DND-41 (cell line): ENCODE data around the gene THRB.

Experiments used
- ATAC-seq: fragments of 200-7000 bp; cut with Tn5 transposase; 3 replicates; pipeline ENCODE4 v1.9.1; 2021; ENCODE audit warnings: low read depth; ENCODE audit not compliant: insufficient read depth
- DNase-seq: peaks from one replicate; pipeline ENCODE4 v3.0.0-alpha.2; 2020
- H2AFZ ChIP-seq: 2 replicates; pipeline ENCODE4 v1.6.0; 2012; ENCODE audit warnings: low read depth, low read length
- H3K27ac ChIP-seq: 2 replicates; pipeline ENCODE4 v1.5.1; 2012; ENCODE audit warnings: low read length, inconsistent platforms
- H3K27me3 ChIP-seq: fragments of 200-600 bp; sonication (generic); 2 replicates; pipeline ENCODE4 v1.6.0; 2012; ENCODE audit warnings: low read length, mild to moderate bottlenecking, inconsistent platforms; ENCODE audit not compliant: insufficient read depth, poor library complexity
- H3K36me3 ChIP-seq: 2 replicates; pipeline ENCODE4 v1.5.1; 2012; ENCODE audit warnings: low read length, inconsistent platforms; ENCODE audit not compliant: insufficient read depth
- H3K4me1 ChIP-seq: 2 replicates; pipeline ENCODE4 v1.5.1; 2012; ENCODE audit warnings: mild to moderate bottlenecking, low read length; ENCODE audit not compliant: insufficient read depth
- H3K4me2 ChIP-seq: 2 replicates; pipeline ENCODE4 v1.6.0; 2012; ENCODE audit warnings: mild to moderate bottlenecking, moderate library complexity, low read length, inconsistent platforms; ENCODE audit not compliant: insufficient read depth
- H3K4me3 ChIP-seq, 2 experiments: fragments of 200-600 bp in 1 of 2; shearing (Covaris generic) in 1 of 2; 2 replicates each; pipeline ENCODE4 v1.5.1; 2012 to 2016; ENCODE audit warnings: inconsistent platforms in 2 of 2, low read length in 2 of 2, mild to moderate bottlenecking in 2 of 2, low read depth in 1 of 2, moderate library complexity in 1 of 2
- H3K79me2 ChIP-seq: 2 replicates; pipeline ENCODE4 v1.6.0; 2012; ENCODE audit warnings: low read length, inconsistent platforms; ENCODE audit not compliant: insufficient read depth
- H3K9ac ChIP-seq: 2 replicates; pipeline ENCODE4 v1.6.0; 2012; ENCODE audit warnings: low read depth, mild to moderate bottlenecking, inconsistent platforms, low read length, moderate library complexity
- H3K9me3 ChIP-seq: 2 replicates; pipeline ENCODE4 v1.5.1; 2012; ENCODE audit warnings: low read length, moderate library complexity, mild to moderate bottlenecking, inconsistent platforms; ENCODE audit not compliant: insufficient read depth, severe bottlenecking
- H4K20me1 ChIP-seq: 2 replicates; pipeline ENCODE4 v1.6.0; 2012; ENCODE audit warnings: low read length; ENCODE audit not compliant: insufficient read depth
- CTCF ChIP-seq: IDR thresholded peaks from 2 replicates; pipeline ENCODE4 v1.5.1; 2012; ENCODE audit warnings: borderline replicate concordance, low read length, moderate library complexity, mild to moderate bottlenecking; ENCODE audit not compliant: poor library complexity, severe bottlenecking; ENCODE audit errors: extremely low read depth
- EZH2 ChIP-seq: IDR thresholded peaks from 3 replicates; pipeline ENCODE4 v1.6.1; 2012; ENCODE audit warnings: borderline replicate concordance, low read depth, mild to moderate bottlenecking, moderate library complexity, low read length, inconsistent platforms; ENCODE audit not compliant: severe bottlenecking

The THRB gene

GRCh38 chr3:24316887-24317383, 177.7 kb downstream of the THRB start:
- H3K79me2 ChIP-seq: no peaks in the 10 kb centered on the region
- DNase-seq (no peak), ATAC-seq (no peak)
- H3K4me2 ChIP-seq: no peak overlapping the region
- H3K9ac ChIP-seq: no peak overlapping the region
- no peaks in the 10 kb centered on the region for H3K9me3 ChIP-seq
- no peaks in the 10 kb centered on the region for H3K36me3 ChIP-seq
- H4K20me1 ChIP-seq: no peaks in the 10 kb centered on the region
- no peak overlapping the region for H2AFZ ChIP-seq
- TF ChIP-seq EZH2: no peak
- TF ChIP-seq CTCF: no peak
- no peaks in the 10 kb centered on the region for H3K27me3 ChIP-seq
- no peaks in the 10 kb centered on the region for H3K4me1 ChIP-seq
- H3K4me3 ChIP-seq: no peak overlapping the region
- H3K27ac ChIP-seq: no peak overlapping the region

GRCh38 chr3:24315971-24316370, 178.7 kb downstream of the THRB start:
- Histone ChIP-seq H3K4me3 (no peak overlapping the region), H3K36me3 (no peaks in the 10 kb centered on the region), H3K9ac (no peak overlapping the region), H3K4me1 (no peaks in the 10 kb centered on the region), H3K4me2 (no peak overlapping the region), H3K27ac (no peak overlapping the region), H3K27me3 (no peaks in the 10 kb centered on the region), H3K9me3 (no peaks in the 10 kb centered on the region), H2AFZ (no peak overlapping the region), H4K20me1 (no peaks in the 10 kb centered on the region), H3K79me2 (no peaks in the 10 kb centered on the region)
- TF ChIP-seq CTCF: no peak
- no peak for TF ChIP-seq EZH2
- no peak for DNase-seq
- no peak for ATAC-seq

- H3K9me3 ChIP-seq: no peaks in the 10 kb centered on the region
- no peaks in the 10 kb centered on the region for H4K20me1 ChIP-seq
- H2AFZ ChIP-seq: no peak overlapping the region
- no peak for ATAC-seq
- TF ChIP-seq CTCF (no peak), EZH2 (no peak)
- H3K9ac ChIP-seq: no peak overlapping the region
- H3K36me3 ChIP-seq: no peaks in the 10 kb centered on the region
- no peak overlapping the region for H3K4me2 ChIP-seq
- H3K27ac ChIP-seq: no peak overlapping the region
- no peaks in the 10 kb centered on the region for H3K79me2 ChIP-seq
- H3K4me1 ChIP-seq: no peaks in the 10 kb centered on the region
- DNase-seq: no peak
- no peaks in the 10 kb centered on the region for H3K27me3 ChIP-seq
- no peak overlapping the region for H3K4me3 ChIP-seq
Measured at GRCh38 chr3:24315356-24315755, 179.3 kb downstream of the THRB start.

GRCh38 chr3:24311881-24312280, 182.8 kb downstream of the THRB start:
- Histone ChIP-seq H3K4me1 (no peaks in the 10 kb centered on the region), H3K4me3 (no peak overlapping the region), H3K36me3 (no peaks in the 10 kb centered on the region), H3K9ac (no peak overlapping the region), H3K27me3 (no peaks in the 10 kb centered on the region), H4K20me1 (no peaks in the 10 kb centered on the region), H3K79me2 (no peaks in the 10 kb centered on the region), H3K9me3 (no peaks in the 10 kb centered on the region), H3K27ac (no peak overlapping the region), H3K4me2 (no peak overlapping the region), H2AFZ (no peak overlapping the region)
- no peak for TF ChIP-seq CTCF
- TF ChIP-seq EZH2: no peak
- no peak for ATAC-seq
- DNase-seq: no peak
